Mesendoderm (in vitro differentiated cells): ENCODE results near the gene STX10.

Experiments
- DNase-seq: peaks from one replicate; pipeline ENCODE4 v3.0.0; 2013
- H2AK5ac ChIP-seq: 2 replicates; pipeline ENCODE4 v1.6.1; 2013; ENCODE audit warnings: low read length, inconsistent platforms
- H2BK120ac ChIP-seq: 2 replicates; pipeline ENCODE4 v1.6.1; 2013; ENCODE audit warnings: low read depth, mild to moderate bottlenecking, low read length, moderate library complexity, mixed read lengths
- H2BK15ac ChIP-seq: replicated peaks from 2 replicates; pipeline ENCODE4 v1.6.1; 2013; ENCODE audit warnings: low read depth, mild to moderate bottlenecking, moderate library complexity
- H2BK5ac ChIP-seq: 2 replicates; pipeline ENCODE4 v1.6.1; 2013; ENCODE audit warnings: low read length, inconsistent platforms
- H3K18ac ChIP-seq: 2 replicates; pipeline ENCODE4 v1.6.1; 2013; ENCODE audit warnings: mild to moderate bottlenecking, low read length, mixed read lengths
- H3K23ac ChIP-seq: one replicate; pipeline ENCODE4 v1.6.1; 2013; ENCODE audit warnings: low read length
- H3K27ac ChIP-seq: 2 replicates; pipeline ENCODE4 v1.5.1; 2013; ENCODE audit warnings: low read depth, mild to moderate bottlenecking, inconsistent platforms, low read length, moderate library complexity
- H3K27me3 ChIP-seq: 2 replicates; pipeline ENCODE4 v1.6.1; 2013; ENCODE audit warnings: low read length, control low read depth, mild to moderate bottlenecking, inconsistent platforms; ENCODE audit not compliant: insufficient read depth, poor library complexity
- H3K36me3 ChIP-seq: 2 replicates; pipeline ENCODE4 v1.6.1; 2013; ENCODE audit warnings: low read length, inconsistent platforms; ENCODE audit not compliant: control insufficient read depth, insufficient read depth
- H3K4ac ChIP-seq: one replicate; pipeline ENCODE4 v1.6.1; 2013; ENCODE audit warnings: low read depth, mild to moderate bottlenecking, low read length, moderate library complexity
- H3K4me1 ChIP-seq: 2 replicates; pipeline ENCODE4 v1.6.1; 2013; ENCODE audit warnings: low read depth, low read length, inconsistent platforms; ENCODE audit not compliant: control insufficient read depth
- H3K4me2 ChIP-seq: 2 replicates; pipeline ENCODE4 v1.6.1; 2013; ENCODE audit warnings: low read length
- H3K4me3 ChIP-seq: 2 replicates; pipeline ENCODE4 v1.5.1; 2013; ENCODE audit warnings: mild to moderate bottlenecking, low read length
- H3K56ac ChIP-seq: one replicate; pipeline ENCODE4 v1.6.1; 2013; ENCODE audit warnings: low read length
- H3K79me1 ChIP-seq: 2 replicates; pipeline ENCODE4 v1.6.1; 2013; ENCODE audit warnings: low read length, inconsistent platforms
- H3K79me2 ChIP-seq: 2 replicates; pipeline ENCODE4 v1.6.1; 2013; ENCODE audit warnings: mild to moderate bottlenecking, low read length; ENCODE audit not compliant: control insufficient read depth, insufficient read depth
- H3K9ac ChIP-seq: 2 replicates; pipeline ENCODE4 v1.6.1; 2013; ENCODE audit warnings: low read length, inconsistent platforms
- H4K5ac ChIP-seq: one replicate; pipeline ENCODE4 v1.6.1; 2013; ENCODE audit warnings: low read length
- H4K8ac ChIP-seq: one replicate; pipeline ENCODE4 v1.6.1; 2013; ENCODE audit warnings: low read depth, mild to moderate bottlenecking, control low read depth, low read length, moderate library complexity
- WGBS: extraction: QIAGEN DNeasy Blood & Tissue Kit; methylation state at CpG from one replicate; pipeline ENCODE4 v1.1.7; 2013; ENCODE audit warnings: low lambda C conversion rate, missing lambda C conversion rate; ENCODE audit not compliant: insufficient coverage; ENCODE audit errors: extremely low coverage; 5-methylcytosine and 5-hydroxymethylcytosine counted together

The STX10 gene

GRCh38 chr19:13139633-13140311, 10.4 kb downstream of the STX10 start:
- H2BK5ac ChIP-seq: no peak overlapping the region
- no CpG with 5 or more reads among the region's 11 CpGs for WGBS
- peaks cover 24% of the 10 kb centered on the region for H3K36me3 ChIP-seq

GRCh38 chr19:13138916-13139198, 11.3 kb downstream of the STX10 start:
- Histone ChIP-seq H3K4me2 (no peak overlapping the region), H3K4me3 (no peak overlapping the region), H3K4ac (no peak overlapping the region), H2BK120ac (no peak overlapping the region), H3K27me3 (no peaks in the 10 kb centered on the region), H4K8ac (no peak overlapping the region), H3K56ac (no peak overlapping the region), H2AK5ac (no peak overlapping the region), H3K4me1 (no peaks in the 10 kb centered on the region), H3K79me1 (peaks cover 3% of the 10 kb centered on the region), H2BK15ac (no peak overlapping the region), H3K27ac (no peak overlapping the region), H2BK5ac (no peak overlapping the region), H4K5ac (no peak overlapping the region), H3K18ac (no peak overlapping the region), H3K9ac (no peak overlapping the region), H3K79me2 (peaks cover 9% of the 10 kb centered on the region), H3K23ac (no peak overlapping the region), H3K36me3 (peaks cover 24% of the 10 kb centered on the region)
- WGBS: no CpG with 5 or more reads among the region's 10 CpGs
- DNase-seq: no peak

More at GRCh38 chr19:13139633-13140311, 10.4 kb downstream of the STX10 start:
- Histone ChIP-seq H3K79me1 (peaks cover 3% of the 10 kb centered on the region), H4K8ac (no peak overlapping the region), H3K27ac (no peak overlapping the region), H3K18ac (no peak overlapping the region), H3K4me1 (no peaks in the 10 kb centered on the region), H3K4me2 (no peak overlapping the region), H3K56ac (no peak overlapping the region), H3K4me3 (no peak overlapping the region), H3K27me3 (no peaks in the 10 kb centered on the region), H4K5ac (no peak overlapping the region), H2BK120ac (no peak overlapping the region), H3K23ac (no peak overlapping the region), H2BK15ac (no peak overlapping the region), H2AK5ac (no peak overlapping the region), H3K4ac (no peak overlapping the region), H3K9ac (no peak overlapping the region), H3K79me2 (peaks cover under 1% of the 10 kb centered on the region)
- DNase-seq: no peak

GRCh38 chr19:13138171-13138915, 11.8 kb downstream of the STX10 start:
- no CpG with 5 or more reads among the region's 40 CpGs for WGBS
- H3K4me3 ChIP-seq: no peak overlapping the region
- no peak overlapping the region for H2BK120ac ChIP-seq
- no peaks in the 10 kb centered on the region for H3K4me1 ChIP-seq
- no peak overlapping the region for H2BK5ac ChIP-seq
- H3K56ac ChIP-seq: no peak overlapping the region
- peaks cover 8% of the 10 kb centered on the region for H3K79me1 ChIP-seq
- H3K9ac ChIP-seq: no peak overlapping the region
- peaks cover 24% of the 10 kb centered on the region for H3K36me3 ChIP-seq
- H3K4me2 ChIP-seq: no peak overlapping the region
- H2AK5ac ChIP-seq: no peak overlapping the region
- no peaks in the 10 kb centered on the region for H3K27me3 ChIP-seq
- H4K8ac ChIP-seq: no peak overlapping the region
- no peak overlapping the region for H2BK15ac ChIP-seq
- no peak overlapping the region for H4K5ac ChIP-seq
- no peak for DNase-seq
- H3K23ac ChIP-seq: no peak overlapping the region
- no peak overlapping the region for H3K18ac ChIP-seq
- H3K27ac ChIP-seq: no peak overlapping the region
- H3K79me2 ChIP-seq: peaks cover 9% of the 10 kb centered on the region
- no peak overlapping the region for H3K4ac ChIP-seq

- Histone ChIP-seq H3K9ac (no peak overlapping the region), H2BK15ac (no peak overlapping the region), H3K79me1 (peaks cover 15% of the 10 kb centered on the region), H3K4ac (no peak overlapping the region), H3K79me2 (peaks cover 16% of the 10 kb centered on the region), H3K27ac (no peak overlapping the region), H3K4me2 (no peak overlapping the region), H3K4me1 (no peaks in the 10 kb centered on the region), H2AK5ac (no peak overlapping the region), H2BK5ac (no peak overlapping the region), H3K18ac (no peak overlapping the region), H4K8ac (no peak overlapping the region), H3K36me3 (peaks cover 24% of the 10 kb centered on the region), H3K4me3 (no peak overlapping the region), H2BK120ac (no peak overlapping the region), H4K5ac (no peak overlapping the region), H3K23ac (no peak overlapping the region), H3K56ac (no peak overlapping the region), H3K27me3 (no peaks in the 10 kb centered on the region)
- DNase-seq: no peak
- no CpG with 5 or more reads among the region's 28 CpGs for WGBS
Observed at GRCh38 chr19:13137290-13137794, 12.8 kb downstream of the STX10 start.

- Histone ChIP-seq H3K23ac (no peak overlapping the region), H3K4me1 (no peaks in the 10 kb centered on the region), H3K79me2 (peaks cover 28% of the 10 kb centered on the region), H3K4ac (no peak overlapping the region), H2AK5ac (no peak overlapping the region), H3K4me3 (no peak overlapping the region), H3K18ac (no peak overlapping the region), H2BK120ac (no peak overlapping the region), H2BK5ac (no peak overlapping the region), H4K5ac (no peak overlapping the region), H3K36me3 (peaks cover 26% of the 10 kb centered on the region), H3K56ac (no peak overlapping the region), H3K27me3 (no peaks in the 10 kb centered on the region), H3K9ac (no peak overlapping the region), H3K27ac (no peak overlapping the region), H3K79me1 (peaks cover 22% of the 10 kb centered on the region), H4K8ac (no peak overlapping the region), H2BK15ac (no peak overlapping the region), H3K4me2 (no peak overlapping the region)
- no CpG with 5 or more reads among the region's 60 CpGs for WGBS
- no peak for DNase-seq
Observed at GRCh38 chr19:13135068-13136062, 14.8 kb downstream of the STX10 start.
